RCC 7860 (cell line): ENCODE results near the gene NFASC.

ENCODE experiments used
- DNase-seq: peaks from one replicate; pipeline ENCODE4 v3.0.0-alpha.2; 2015; ENCODE audit warnings: low spot score
- FAIRE-seq: peaks from 2 replicates; lab custom pipeline; 2012; peaks lifted over from hg19 to GRCh38; lab: Jason Lieb, UNC

Gene NFASC

GRCh38 chr1:204885790-204886189, 15.1 kb downstream of the NFASC start:
- FAIRE-seq (no peak), DNase-seq (no peak)

GRCh38 chr1:204887846-204888245, 17.2 kb downstream of the NFASC start:
- FAIRE-seq = no peak
- DNase-seq = no peak

GRCh38 chr1:204888294-204888693, 17.6 kb downstream of the NFASC start:
- FAIRE-seq (no peak), DNase-seq (no peak)

- DNase-seq = no peak
- FAIRE-seq = no peak
Observed at GRCh38 chr1:204889681-204890383, 19.2 kb downstream of the NFASC start.

GRCh38 chr1:204891860-204892259, 21.2 kb downstream of the NFASC start:
- no peak for FAIRE-seq
- no peak for DNase-seq

GRCh38 chr1:204894031-204894430, 23.4 kb downstream of the NFASC start:
- DNase-seq (no peak), FAIRE-seq (no peak)

- FAIRE-seq (no peak), DNase-seq (no peak)
Observed at GRCh38 chr1:204894606-204895005, 23.9 kb downstream of the NFASC start.

GRCh38 chr1:204896023-204896422, 25.4 kb downstream of the NFASC start:
- DNase-seq (no peak), FAIRE-seq (no peak)

- FAIRE-seq (no peak), DNase-seq (no peak)
Observed at GRCh38 chr1:204896787-204897469, 26.3 kb downstream of the NFASC start.

- DNase-seq (no peak), FAIRE-seq (no peak)
Observed at GRCh38 chr1:204900721-204901120, 30.1 kb downstream of the NFASC start.

- FAIRE-seq = no peak
- no peak for DNase-seq
Observed at GRCh38 chr1:204902671-204903070, 32.0 kb downstream of the NFASC start.

GRCh38 chr1:204904228-204904810, 33.7 kb downstream of the NFASC start:
- FAIRE-seq = no peak
- no peak for DNase-seq

- no peak for DNase-seq
- no peak for FAIRE-seq
Observed at GRCh38 chr1:204909109-204909508, 38.4 kb downstream of the NFASC start.

- FAIRE-seq = no peak
- no peak for DNase-seq
Observed at GRCh38 chr1:204915861-204916495, 45.3 kb downstream of the NFASC start.

- no peak for FAIRE-seq
Observed at GRCh38 chr1:204917802-204918201, 47.1 kb downstream of the NFASC start.

GRCh38 chr1:204920511-204920910, 49.8 kb downstream of the NFASC start:
- DNase-seq = no peak
- FAIRE-seq = no peak

More at GRCh38 chr1:204917802-204918201, 47.1 kb downstream of the NFASC start:
- no peak for DNase-seq

GRCh38 chr1:204920967-204921366, 50.3 kb downstream of the NFASC start:
- no peak for FAIRE-seq
- no peak for DNase-seq

- no peak for DNase-seq
- FAIRE-seq = no peak
Observed at GRCh38 chr1:204921855-204922516, 51.3 kb downstream of the NFASC start.

- FAIRE-seq (no peak), DNase-seq (no peak)
Observed at GRCh38 chr1:204923201-204923600, 52.5 kb downstream of the NFASC start.

GRCh38 chr1:204923626-204924012, 53.0 kb downstream of the NFASC start:
- no peak for DNase-seq
- no peak for FAIRE-seq
